WERI-Rb-1 (cell line): ENCODE results near the gene RAMAC.

Experiments used
- DNase-seq: peaks from one replicate; pipeline ENCODE4 v3.0.0-alpha.2; 2020
- H3K27ac ChIP-seq: fragments of 250-450 bp; sonication (Bioruptor Pico); 2 replicates; pipeline ENCODE4 v1.5.1; 2020; ENCODE audit warnings: mild to moderate bottlenecking, moderate library complexity
- H3K27me3 ChIP-seq: fragments of 250-450 bp; sonication (Bioruptor Pico); 2 replicates; pipeline ENCODE4 v1.5.1; 2021; ENCODE audit warnings: mild to moderate bottlenecking, low read depth, moderate library complexity; ENCODE audit not compliant: insufficient read depth, severe bottlenecking
- H3K36me3 ChIP-seq: fragments of 250-450 bp; sonication (Bioruptor Pico); 2 replicates; pipeline ENCODE4 v1.5.1; 2020; ENCODE audit warnings: mild to moderate bottlenecking, moderate library complexity
- H3K4me3 ChIP-seq: 2 replicates; pipeline ENCODE4 v1.5.1; 2011; ENCODE audit warnings: low read depth, mild to moderate bottlenecking, control low read depth, low read length
- H3K9me3 ChIP-seq: fragments of 250-450 bp; sonication (Bioruptor Pico); 2 replicates; pipeline ENCODE4 v1.5.1; 2021; ENCODE audit warnings: mild to moderate bottlenecking, moderate library complexity; ENCODE audit not compliant: severe bottlenecking
- CTCF ChIP-seq: IDR thresholded peaks from 2 replicates; pipeline ENCODE4 v1.5.1; 2011; ENCODE audit warnings: low read depth, mild to moderate bottlenecking, control low read depth, inconsistent platforms, low read length

The RAMAC gene

DNA sequence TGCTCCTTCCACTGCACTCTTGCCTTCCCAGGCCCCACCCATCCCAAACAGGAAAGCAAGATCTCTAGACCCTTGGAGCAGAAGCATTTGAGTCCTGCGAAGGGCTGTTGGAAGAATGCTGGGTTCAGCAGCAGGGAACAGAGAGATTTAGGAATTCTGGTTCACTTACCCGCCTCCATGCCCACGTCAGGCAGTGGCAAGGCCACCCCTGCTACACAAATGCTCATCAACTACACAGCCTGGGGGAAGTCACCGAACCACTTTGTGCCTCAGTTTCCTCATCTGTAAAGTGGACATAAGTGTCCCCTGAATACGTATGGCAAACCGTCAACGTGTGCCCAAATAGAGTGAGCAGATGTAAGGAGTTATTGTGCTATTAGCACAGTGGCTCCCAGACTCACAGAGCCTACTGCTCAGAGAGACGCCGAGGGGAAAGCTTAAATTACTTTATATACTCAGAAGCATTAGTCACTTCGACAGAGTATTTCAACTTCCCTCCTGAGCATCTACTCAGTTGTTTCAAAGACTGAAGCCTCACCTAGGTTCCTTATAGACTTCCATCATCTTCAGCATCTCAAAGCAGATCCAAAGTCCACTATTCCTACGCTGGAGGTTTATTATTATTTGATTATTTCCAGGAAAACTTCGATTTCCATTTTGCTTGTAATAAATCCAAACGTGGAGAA, 34.4 kb upstream of the RAMAC start:
- no peak for DNase-seq
- Histone ChIP-seq H3K36me3 (no peaks in the 10 kb centered on the region), H3K27ac (no peak overlapping the region; the same call in 1 of the 2 replicates), H3K27me3 (no peaks in the 10 kb centered on the region), H3K4me3 (peak overlapping the region; percentile 80), H3K9me3 (no peaks in the 10 kb centered on the region)
- no peak for TF ChIP-seq CTCF

- TF ChIP-seq CTCF = no peak
- H3K36me3 ChIP-seq = no peaks in the 10 kb centered on the region
- DNase-seq = peak; percentile 52
- peak within 1 kb of the TSS; percentile 48; the same call in 1 of the 2 replicates for H3K27ac ChIP-seq
- H3K27me3 ChIP-seq = no peaks in the 10 kb centered on the region
- H3K9me3 ChIP-seq = no peaks in the 10 kb centered on the region
- peak within 1 kb of the TSS; percentile 80 for H3K4me3 ChIP-seq
Measured at GRCh38 chr15:82952158-82953081, 33.6 kb upstream of the RAMAC start, which contains the start of gene HOMER2. Gene HOMER2 (minus strand): TSS chr15:82952720. CDS start chr15:82952535, 185 bp downstream.

GRCh38 chr15:82958638-82959037, 27.4 kb upstream of the RAMAC start:
- Histone ChIP-seq H3K4me3 (no peak overlapping the region), H3K9me3 (no peaks in the 10 kb centered on the region), H3K36me3 (no peaks in the 10 kb centered on the region), H3K27me3 (no peaks in the 10 kb centered on the region), H3K27ac (no peak overlapping the region)
- TF ChIP-seq CTCF = no peak
- DNase-seq = no peak

DNA sequence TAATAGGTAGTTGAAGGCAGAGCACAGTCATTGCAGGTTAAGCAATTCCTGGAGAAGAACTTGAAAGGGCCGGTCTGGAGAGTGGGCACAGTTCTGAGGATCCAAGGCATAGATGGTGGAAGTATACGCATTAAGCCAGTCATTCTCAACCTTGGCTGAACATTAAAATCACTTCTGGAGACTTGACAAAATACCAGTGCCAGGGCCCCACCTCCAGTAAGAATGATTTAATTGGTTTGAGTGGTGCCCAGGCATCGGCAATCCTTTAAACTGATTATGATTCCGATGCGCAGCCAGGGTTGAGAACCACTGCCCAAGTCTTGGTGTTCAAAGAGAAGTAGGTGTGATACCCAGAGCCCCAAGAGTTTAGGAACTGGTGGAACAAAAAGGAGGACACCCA, 26.6 kb upstream of the RAMAC start:
- Histone ChIP-seq H3K27me3 (no peaks in the 10 kb centered on the region), H3K9me3 (no peaks in the 10 kb centered on the region), H3K36me3 (no peaks in the 10 kb centered on the region), H3K4me3 (no peak overlapping the region), H3K27ac (no peak overlapping the region)
- no peak for TF ChIP-seq CTCF
- no peak for DNase-seq

GRCh38 chr15:82960766-82961165, 25.2 kb upstream of the RAMAC start:
- H3K36me3 ChIP-seq = no peaks in the 10 kb centered on the region
- no peak for TF ChIP-seq CTCF
- no peak overlapping the region for H3K27ac ChIP-seq
- no peak for DNase-seq
- H3K4me3 ChIP-seq = no peak overlapping the region
- no peaks in the 10 kb centered on the region for H3K27me3 ChIP-seq
- no peaks in the 10 kb centered on the region for H3K9me3 ChIP-seq
